Gastroesophageal sphincter (tissue), 3 donors: Measurements from ENCODE around the gene PLXNB1.

Experiments
- CTCF ChIP-seq, 4 experiments: fragments of 200-600 bp in 2 of 4; fragments of 450-650 bp in 2 of 4; sonication (generic) in 1 of 4; IDR thresholded peaks; one replicate each; pipeline ENCODE4 v1.5.1; 2017 to 2019; ENCODE audit warnings: antibody characterized with exemption in 4 of 4, mild to moderate bottlenecking in 2 of 4, moderate library complexity in 2 of 4
- POLR2A ChIP-seq, 2 donors: fragments of 450-650 bp; IDR thresholded peaks; one replicate each; pipeline ENCODE4 v1.6.1; 2017; ENCODE audit warnings: antibody characterized with exemption in 2 of 2, mild to moderate bottlenecking in 2 of 2, moderate library complexity in 1 of 2

GRCh38 chr3:48473617-48473952 is 43.7 kb upstream of the PLXNB1 start:
- TF ChIP-seq CTCF (IDR thresholded peaks at IDR 0.05) (no peak), POLR2A (IDR thresholded peaks at IDR 0.05) (no peak)
